Kidney glomerular epithelial cell (primary cell): ENCODE measurements around the gene ZNF606.
"Not testable (repeated sequence)": the region's sequence is repeated elsewhere in the genome, so short reads cannot be mapped to it uniquely, and the experiment has no call there.

Experiments
- DNase-seq: peaks from one replicate; lab custom pipeline; 2025; lab: John Stamatoyannopoulos, UW

ZNF606 gene

DNA sequence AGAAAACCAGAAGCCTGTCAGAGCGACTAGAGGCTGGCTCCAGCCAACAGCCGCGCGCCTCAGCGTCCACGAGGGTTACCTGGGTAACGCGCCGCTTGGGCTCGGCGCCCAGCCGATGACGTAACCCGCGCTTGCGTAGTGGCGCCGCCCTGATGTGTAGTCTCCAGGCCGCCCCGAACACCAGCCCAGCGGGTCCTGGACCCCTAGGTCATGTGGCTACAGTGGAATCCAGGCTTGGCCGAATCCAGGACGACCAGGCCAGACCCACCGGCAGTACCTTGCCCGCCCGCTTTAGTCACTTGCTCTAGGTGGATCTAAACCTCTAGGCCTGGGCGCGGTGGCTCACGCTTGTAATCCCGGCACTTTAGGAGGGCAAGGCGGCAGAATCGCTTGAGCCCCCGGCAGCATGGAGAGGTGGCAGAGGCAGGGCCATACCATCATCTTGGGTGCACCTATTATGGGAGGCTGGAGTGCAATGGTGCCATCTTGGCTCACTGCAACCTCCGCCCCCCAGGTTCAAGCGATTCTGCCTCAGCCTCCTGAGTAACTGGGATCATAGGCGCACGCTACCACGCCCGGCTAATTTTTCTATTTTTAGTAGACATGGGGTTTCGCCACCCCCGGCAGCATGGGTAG, 7.2 kb upstream of the ZNF606 start:
- DNase-seq: peak; percentile 49

DNA sequence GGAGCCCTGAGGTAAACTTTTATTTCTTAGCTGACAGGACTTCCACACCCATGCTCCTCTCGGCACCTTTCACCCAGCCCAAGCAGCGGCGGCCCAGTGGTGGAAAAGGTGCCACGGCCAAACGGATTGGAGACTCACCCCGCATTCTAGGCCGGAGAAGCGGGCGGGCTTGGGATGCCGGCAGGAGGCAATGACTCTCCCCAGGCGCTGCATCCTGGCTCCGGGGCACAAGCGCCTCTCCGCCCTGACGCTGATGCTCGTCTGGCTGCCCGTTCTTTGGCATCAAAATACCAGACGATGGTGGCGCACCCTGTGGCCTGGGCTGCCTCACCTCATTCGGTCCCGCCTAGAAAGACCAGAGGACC, 6.7 kb upstream of the ZNF606 start:
- DNase-seq: no peak

DNA sequence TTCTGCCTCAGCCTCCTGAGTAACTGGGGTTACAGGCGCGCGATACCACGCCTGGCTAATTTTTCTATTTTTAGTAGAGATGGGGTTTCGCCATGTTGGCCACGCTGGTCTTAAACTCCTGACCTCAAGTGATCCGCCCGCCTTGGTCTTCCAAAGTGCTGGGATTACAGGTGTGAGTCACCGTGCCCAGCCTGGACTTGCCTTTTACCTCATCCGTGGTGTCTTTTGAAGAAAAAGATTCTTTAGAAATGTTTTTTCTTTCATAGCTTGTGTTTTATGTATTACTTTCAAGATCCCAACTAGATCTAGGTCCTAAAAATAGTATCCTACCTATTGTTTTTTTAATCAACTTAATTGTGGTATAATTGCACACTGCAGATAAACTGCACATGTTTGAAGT, 6.3 kb upstream of the ZNF606 start:
- not testable (repeated sequence) for DNase-seq

DNA sequence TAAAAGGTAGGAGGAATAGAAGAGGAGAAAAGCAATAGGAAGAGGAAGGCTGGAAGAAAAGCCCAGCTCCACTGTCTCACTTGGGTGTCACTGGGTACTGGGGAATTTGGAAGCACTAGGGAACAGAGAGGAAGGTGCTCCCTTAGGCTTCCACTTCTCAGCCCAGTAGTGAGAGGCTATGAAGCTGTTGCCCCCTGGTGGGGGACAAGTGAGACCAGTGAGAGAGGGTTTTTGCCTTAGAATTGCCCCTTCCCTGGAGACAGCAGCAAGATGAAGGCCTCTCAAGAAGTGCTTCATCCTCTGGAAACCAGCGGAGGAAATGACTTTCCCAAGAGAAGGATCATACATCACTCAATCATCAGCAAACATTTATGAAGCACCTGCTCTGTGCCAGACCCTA, 4.7 kb upstream of the ZNF606 start:
- no peak for DNase-seq

DNA sequence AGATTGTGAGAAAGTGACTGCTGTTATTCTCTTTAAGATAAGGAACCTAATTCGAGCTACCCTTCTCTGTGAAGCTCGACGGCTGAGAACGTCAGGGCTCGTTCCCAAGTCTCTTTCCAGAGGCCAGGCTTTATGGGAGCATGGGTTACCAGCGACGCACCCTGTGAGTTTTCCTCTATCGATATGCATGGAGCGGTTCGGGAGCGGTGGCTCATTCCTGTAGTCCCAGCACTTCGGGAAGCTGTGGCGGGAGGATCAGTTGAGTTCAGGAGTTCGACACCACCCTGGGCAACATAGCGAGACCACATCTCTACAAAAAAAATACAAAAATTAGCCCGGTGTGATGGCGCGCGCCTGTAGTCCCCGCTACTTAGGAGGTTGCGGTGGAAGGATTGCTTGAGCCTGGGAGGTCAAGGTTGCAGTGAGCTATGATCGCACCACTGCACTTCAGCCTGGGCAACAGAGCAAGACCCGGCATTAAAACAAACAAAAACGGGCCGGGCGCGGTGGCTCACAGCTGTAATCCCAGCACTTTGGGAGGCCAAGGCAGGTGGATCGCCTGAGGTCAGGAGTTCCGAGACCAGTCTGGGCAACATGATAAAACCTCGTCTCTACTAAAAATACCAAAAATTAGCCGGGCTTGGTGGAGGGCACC, 681 bp upstream of the ZNF606 start:
- no peak for DNase-seq

DNA sequence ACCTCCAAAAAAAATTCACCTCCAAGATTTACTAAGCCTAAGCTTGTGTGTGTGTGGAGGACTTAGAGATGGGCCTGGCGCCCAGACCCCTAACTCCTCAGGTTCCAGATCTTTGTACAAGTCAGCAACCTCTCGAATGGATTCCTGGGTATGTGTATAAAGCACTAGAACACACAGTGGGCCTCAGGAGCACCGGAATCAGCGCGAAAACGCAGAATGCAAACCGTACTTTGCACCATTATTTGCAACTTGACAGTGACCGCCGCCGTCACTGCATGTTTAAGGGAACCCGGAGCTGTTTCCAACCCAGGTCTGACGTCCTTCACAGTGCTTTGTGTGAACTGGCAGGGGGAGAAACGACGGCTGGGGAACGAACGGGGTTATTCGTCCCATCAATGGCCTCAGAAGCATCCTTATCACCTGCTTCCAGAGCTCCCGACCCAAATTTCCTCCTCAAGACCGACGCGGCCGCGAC, 688 bp downstream of the ZNF606 start:
- DNase-seq: no peak

DNA sequence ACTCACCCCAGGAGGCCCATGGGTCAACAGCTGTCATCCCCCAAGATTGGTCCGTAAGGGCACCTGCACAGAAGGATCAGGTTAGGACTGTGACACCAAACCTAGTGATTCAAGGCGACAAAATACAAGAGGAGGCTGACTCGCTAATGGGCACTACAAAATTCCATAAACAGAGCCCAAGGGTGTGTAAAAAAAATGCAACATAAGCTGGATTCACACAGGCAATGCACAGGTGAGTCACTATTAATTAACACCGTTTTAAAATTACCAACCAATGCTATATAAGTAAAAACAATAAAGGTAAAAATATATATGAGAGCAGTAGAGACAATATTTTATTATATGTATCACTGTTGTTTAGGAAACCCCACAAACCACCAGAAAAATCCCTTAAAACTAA, 1.9 kb downstream of the ZNF606 start:
- DNase-seq: no peak

DNA sequence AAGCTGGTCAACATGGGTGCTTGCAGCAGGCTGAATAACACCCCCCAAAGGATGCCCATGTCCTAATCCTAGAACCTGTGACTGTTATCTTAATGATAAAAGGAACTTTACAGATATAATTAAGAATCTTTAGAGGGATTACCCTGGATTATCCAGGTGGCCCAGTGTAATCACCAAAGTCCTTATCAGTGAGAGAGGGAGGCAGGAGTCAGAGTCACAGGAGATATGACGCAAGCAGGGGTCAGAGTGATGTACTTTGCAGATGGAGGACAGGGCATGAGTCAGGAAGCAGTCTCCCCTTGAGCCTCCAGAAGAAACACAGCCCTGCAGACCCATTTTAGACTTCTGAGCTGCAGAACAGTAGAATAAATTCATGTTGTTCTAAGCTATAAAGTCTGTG, 9.8 kb downstream of the ZNF606 start:
- no peak for DNase-seq

DNA sequence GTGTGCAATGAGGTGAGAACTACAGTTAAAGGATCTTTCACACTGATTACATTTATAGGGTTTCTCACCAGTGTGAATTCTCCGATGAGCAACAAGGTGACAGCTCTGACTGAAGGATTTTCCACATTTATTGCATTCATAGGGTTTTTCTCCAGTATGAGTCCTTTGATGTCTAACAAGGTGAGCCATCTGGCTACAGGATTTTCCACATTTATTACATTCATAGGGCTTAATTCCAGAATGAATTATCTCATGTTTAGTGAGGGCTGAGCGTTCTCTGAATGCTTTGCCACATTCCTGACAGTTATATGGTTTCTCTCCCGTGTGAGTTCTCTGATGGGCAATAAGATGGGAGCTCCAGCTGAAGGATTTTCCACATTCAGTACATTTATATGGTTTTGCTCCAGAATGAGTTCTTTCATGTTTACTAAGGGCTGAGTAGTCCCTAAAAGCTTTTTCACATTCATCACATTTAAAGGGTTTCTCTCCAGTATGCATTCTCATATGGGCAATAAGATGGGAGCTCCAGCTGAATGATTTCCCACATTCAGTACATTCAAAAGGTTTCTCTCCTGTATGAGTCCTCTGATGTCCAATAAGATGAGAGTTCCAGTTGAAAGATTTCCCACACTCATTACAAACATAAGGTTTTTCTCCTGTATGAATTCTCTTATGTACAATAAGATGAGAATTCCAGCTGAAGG, 23.9 kb downstream of the ZNF606 start:
- DNase-seq: no peak

DNA sequence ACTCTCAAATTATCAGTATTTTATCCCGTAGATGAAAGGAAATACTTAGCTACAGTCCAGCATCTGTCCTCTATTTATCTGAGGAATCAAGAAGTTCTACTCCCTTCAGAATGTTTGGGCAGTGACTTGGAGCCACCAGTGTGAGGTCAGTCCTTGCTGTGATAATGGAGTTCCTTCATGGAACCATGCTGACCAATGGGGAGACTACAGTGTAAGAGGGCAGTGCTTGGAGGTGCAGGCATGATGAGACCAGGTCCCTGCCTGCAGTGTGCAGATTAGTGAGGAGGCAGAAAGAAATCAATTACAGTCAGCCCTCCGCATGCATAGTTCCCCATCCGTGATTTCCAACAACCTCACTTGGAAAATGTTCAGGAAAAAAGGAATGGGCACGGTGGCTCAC, 28.2 kb downstream of the ZNF606 start, which contains the start of gene C19orf18:
Gene C19orf18 (minus strand): TSS at position 101 of the 400 bp plus-strand sequence. CDS start 102 bp downstream, outside the sequence.
- DNase-seq: no peak

DNA sequence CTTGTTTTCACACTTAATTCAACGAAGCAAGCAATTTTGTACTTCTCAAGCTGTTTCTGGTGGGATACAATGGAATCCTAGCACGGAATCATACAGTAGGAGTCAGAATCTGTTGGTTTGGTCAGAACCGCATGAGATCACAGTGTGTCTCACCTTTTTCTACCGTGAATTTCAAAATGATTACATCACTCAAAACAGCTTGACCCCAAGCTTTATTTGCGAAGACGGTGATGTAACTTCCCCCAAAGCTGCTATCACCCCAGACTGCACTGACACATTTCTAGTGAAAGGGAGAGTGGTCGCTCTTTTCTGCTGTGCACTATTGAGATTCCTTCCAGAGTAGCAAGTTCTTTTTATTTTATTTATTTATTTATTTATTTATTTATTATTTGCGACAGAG, 37.9 kb downstream of the ZNF606 start:
- DNase-seq: no peak

DNA sequence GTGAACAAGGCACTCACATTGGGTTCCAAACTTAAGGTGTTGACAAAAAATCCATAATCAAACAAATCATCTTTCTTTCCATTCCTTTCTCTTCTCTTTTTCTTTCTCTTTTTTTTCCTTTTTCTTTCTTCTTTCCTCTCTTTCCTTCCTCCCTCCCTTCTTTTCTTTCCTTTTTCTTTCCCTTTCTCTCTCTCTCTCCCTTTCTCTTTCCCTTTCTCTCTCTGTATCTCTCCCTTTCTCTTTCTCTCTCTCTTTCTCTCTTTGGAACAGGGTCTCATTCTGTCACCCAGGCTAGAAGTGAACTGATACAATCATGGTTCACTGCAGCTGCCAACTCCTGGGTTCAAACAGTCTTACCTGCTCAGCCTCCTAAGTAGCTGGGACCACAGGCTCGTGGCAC, 40.8 kb downstream of the ZNF606 start:
- DNase-seq: no peak

DNA sequence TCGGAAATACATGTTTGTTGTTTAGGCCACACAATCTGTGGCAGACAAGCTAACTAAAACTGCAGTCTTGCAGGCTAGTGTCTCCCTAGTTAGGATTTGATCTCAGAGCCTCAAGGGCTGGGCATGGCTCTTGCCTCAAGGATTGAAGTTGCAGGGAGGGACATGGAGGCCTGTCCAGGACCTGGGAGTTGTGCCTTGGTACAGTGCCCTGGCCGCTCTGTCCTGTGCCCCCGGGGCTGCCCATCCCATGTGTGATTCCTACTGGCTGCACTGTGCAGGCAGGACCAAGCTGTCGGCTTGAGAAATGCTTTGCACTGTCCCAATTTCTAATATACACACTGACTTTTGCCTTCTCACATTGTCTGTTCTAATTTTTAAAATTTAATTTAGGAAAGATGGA, 47.6 kb downstream of the ZNF606 start:
- no peak for DNase-seq

DNA sequence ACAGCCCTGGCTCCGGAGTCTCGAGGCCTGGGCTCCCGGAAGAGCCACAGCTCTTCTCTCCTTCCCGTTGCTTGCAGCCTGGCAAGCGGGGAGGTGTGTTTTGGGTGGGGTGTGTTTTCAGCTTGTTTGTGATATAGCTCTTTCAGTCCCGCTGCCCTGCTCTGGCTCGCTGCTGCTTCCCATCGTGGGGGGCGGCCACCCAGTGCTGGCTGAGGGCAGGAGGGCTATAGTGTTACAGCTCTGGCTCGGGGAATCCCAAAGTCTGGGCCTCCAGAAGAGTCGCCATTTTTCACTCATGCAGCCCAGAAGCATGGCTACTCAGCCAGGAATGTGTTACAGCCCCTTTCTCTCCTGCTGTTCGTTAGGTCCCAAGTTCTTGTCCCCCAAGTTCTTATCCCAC, 52.9 kb downstream of the ZNF606 start:
- no peak for DNase-seq

DNA sequence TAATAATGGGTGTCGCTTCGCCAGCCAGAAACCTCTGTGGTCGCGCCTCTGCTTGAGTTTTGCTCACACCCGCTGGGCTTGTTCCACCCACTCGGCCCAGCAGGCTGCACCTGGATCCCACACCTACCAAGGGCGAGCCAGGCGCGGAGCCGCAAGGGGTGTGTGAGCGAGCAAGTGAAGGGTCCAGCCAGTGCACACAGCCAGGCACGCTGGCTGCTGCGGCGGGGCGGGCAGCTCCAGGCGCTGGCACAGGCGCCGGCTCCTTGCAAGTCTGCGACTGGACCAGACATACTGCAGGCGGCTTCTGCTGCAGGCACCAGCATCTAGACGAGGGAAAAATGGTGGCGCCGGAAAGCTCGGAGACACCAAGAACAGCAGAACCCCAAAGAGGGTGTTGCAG, 53.3 kb downstream of the ZNF606 start:
- no peak for DNase-seq

DNA sequence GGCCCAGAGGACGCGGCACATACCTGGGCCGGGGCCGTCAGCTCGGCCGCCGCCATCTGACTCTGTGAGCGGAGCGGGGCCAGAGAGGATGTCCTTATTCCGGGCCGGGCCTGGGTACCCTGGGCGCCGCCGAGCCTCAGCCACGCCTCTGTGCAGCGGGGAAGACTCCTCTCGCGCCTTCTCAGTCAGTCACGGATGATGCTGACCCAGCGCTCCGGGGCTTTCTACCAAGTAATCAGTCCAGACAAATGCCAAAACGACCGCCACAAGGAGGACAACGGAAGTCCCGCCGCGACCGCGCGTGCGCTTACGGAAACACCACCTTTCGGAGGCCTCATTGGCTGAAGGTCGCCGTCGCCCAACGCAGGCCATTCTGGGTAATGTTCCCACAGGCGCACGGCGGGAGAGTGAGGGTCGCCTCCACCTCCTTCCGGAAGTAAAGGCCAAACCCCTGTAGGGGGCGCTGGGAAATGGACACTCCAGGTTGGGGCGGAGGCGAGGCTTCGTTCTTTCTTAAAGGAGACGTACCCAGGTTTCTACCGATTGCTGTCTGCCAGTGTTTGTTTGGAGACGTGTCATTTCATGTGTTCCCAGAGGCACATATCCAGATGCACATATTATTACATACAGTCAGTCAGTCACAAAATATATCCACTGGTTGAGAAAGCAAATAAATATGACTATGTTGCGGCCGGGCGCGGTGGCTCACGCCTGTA, 55.0 kb downstream of the ZNF606 start, which contains the start of gene ZNF256:
Gene ZNF256 (minus strand): TSS at position 288 of the 716 bp plus-strand sequence. CDS start 232 bp downstream, at position 56.
- peak; percentile 83 for DNase-seq

DNA sequence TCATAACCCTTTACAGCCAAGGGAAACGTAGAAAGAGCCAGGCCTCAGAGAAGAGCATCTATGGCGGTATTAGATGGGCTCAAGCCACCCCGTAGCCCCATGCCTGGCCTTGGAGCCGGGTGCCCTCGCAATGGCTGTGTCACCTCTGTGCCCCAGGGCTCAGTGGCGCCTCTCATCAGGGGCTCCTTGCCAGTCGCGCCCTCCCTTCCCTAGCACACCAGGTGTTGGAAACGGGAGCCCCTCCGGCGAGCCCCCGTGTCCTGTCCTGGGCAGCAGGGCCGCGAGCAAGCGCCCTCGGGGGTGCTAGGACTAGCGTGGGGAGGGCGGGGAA, 55.6 kb downstream of the ZNF606 start:
- no peak for DNase-seq

DNA sequence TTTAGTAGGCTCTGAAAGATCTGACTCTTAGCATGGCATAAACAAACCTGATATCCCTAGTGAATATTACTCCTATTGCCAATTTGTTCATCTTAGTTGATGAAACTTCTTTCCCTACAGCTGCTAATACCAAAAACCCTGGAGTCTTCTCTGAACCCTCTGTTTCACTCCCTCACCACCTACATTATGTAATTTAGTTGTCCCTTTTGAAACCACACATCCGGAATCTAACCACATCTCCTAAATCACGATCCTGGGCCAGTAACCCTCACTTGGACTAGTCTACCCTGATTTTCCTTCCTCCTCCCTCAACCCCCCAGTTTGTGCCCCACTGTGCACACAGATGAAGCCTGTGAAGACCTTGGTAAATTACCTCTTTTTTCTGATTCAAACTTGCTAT, 56.3 kb downstream of the ZNF606 start:
- DNase-seq: no peak

DNA sequence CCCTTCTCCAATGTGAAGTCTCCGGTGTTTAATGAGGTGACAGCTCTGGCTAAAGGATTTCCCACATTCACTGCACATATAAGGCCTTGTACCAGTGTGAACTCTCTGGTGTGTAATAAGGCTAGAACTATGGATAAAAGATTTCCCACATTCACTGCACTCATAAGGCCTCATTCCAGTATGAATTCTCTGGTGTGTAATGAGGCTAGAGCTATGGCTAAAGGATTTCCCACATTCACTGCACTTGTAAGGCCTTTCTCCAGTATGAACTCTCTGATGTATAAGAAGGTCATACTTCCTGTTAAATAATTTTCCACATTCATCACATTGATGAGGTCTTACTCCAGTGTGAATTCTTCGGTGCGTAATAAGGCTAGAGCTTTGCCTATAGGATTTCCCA, 61.0 kb downstream of the ZNF606 start:
- no peak for DNase-seq

DNA sequence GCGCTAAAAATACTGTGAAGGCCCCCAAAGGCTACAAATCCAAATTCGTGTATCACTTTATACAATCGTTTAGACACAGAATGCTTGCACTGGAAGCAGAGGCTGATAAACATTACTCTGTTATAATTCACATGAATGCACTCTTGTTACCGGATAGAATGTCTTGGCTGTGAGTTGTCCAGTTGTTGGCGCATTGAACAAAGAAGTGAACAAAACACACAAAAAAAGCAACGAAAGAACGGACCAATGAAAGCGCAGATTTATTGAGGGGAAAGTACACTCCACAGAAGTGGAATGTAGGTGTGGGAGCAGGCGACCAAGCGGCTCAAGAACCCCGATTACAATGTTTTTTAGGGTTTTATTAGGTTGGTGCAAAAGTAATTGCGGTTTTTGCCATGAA, 66.9 kb downstream of the ZNF606 start:
- no peak for DNase-seq

DNA sequence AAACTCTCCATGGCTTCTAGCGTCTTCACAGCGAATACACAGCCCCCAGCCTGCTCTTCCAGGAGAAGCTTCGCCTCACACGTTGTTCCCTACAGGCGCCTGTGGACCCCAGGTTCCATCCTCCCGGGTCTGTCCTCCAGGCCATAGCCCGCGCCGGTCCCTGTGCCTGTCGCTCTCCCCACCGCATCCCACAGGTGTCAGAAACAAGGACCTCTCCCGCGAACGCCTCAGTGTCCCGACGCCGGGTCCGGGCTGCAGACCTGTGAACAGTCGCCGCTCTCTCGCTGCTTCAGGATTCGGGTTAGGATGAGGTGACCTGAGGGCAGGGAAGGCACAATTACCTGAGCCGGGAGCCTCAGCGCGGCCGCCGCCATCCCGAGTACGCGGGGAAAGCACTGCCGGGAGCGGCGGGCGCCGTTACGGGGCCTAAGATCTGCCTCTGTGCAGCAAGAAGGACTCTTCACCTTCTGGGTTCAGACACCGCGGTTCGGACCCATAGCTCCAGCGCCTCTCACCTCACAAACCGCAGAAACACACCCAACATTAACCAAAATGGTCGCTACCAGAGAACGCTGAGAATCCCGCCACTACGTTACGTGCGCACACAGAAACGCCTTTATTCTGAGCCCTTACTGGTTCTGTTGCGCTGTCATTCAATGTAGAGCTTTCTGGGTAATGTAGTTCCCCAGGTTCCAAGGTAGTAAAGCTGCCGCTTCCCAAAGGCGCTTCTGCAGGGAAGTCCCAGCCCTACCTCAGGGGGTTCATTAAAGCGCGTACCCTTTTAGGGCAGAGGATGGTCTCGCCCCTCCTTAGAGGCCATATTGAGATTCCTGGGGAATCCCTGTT, 67.6 kb downstream of the ZNF606 start, which contains the start of gene ZNF418:
Gene ZNF418 (minus strand): TSS at position 583 of the 846 bp plus-strand sequence. CDS start 1,580 bp downstream, outside the sequence.
- peak; percentile 85 for DNase-seq

DNA sequence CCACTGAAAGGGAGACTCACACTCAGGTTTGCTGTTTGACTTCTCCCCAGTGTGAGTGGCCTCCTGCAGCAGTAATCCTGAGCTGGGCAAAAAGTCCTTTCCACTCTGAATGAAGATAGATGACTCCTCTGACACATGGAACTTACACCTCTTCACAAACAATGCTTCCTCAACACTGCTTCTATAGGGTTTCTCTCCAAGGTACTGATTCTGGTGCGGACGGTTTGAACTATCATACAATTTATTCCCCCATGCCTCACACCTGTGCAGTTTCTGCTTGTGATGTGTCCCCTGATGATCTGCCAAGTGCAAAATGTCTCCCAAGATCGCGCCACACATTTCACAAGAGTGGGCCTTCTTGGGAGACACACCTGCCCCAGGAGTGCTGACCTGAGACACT, 75.0 kb downstream of the ZNF606 start:
- no peak for DNase-seq
